Measurements from ENCODE around the gene PMEPA1.

Gene PMEPA1

GRCh38 chr20:57633945-57634491 is 75.8 kb downstream of the PMEPA1 start:
- Histone ChIP-seq H3K9me3 (ENCODE audit: control insufficient read depth, insufficient read depth, low read depth, low read length) (no peaks in the 10 kb centered on the region), H3K27ac (ENCODE audit: extremely low read depth, low read depth, low read length) (no peak overlapping the region), H3K4me3 (ENCODE audit: low read depth, low read length) (no peak overlapping the region), H3K36me3 (ENCODE audit: control insufficient read depth in 2 of 2, insufficient read depth in 1 of 2, low read length in 2 of 2) (no peaks in the 10 kb centered on the region), H3K4me1 (ENCODE audit: control insufficient read depth, insufficient read depth, low read length) (no peaks in the 10 kb centered on the region)
- no peak for TF ChIP-seq KLF1 (tag by site-specific recombination; IDR thresholded peaks at IDR 0.05)
- TF ChIP-seq ZNF223 (tag by site-specific recombination; IDR thresholded peaks at IDR 0.05): no peak
- no peak for TF ChIP-seq GLI4 (tag by site-specific recombination; IDR thresholded peaks at IDR 0.05)
- TF ChIP-seq ZNF341 (tag by site-specific recombination; IDR thresholded peaks at IDR 0.05; ENCODE audit: low read depth): no peak
- no peak for TF ChIP-seq PRDM2 (tag by site-specific recombination; IDR thresholded peaks at IDR 0.05; ENCODE audit: borderline replicate concordance)
- no peak for TF ChIP-seq ZNF391 (tag by site-specific recombination; IDR thresholded peaks at IDR 0.05; ENCODE audit: borderline replicate concordance, low read depth)
- TF ChIP-seq ZNF639 (tag by site-specific recombination; IDR thresholded peaks at IDR 0.05): no peak
- no peak for TF ChIP-seq ZNF423 (tag by site-specific recombination; IDR thresholded peaks at IDR 0.05)
- no peak for TF ChIP-seq HOXC10 (CRISPR knock-in tag; IDR thresholded peaks at IDR 0.05)
- no peak for TF ChIP-seq SALL2 (tag by site-specific recombination; IDR thresholded peaks at IDR 0.05; ENCODE audit: borderline replicate concordance)
- no peak for TF ChIP-seq ZNF416 (tag by site-specific recombination; IDR thresholded peaks at IDR 0.05)
- no peak for TF ChIP-seq ZNF302 (tag by site-specific recombination; IDR thresholded peaks at IDR 0.05; ENCODE audit: low read depth)
- TF ChIP-seq ZNF747 (tag by site-specific recombination; IDR thresholded peaks at IDR 0.05): no peak
- CTCF ChIA-PET: no interaction called here
- POLR2A ChIA-PET: no interaction called here

- POLR2A ChIA-PET: no interaction called here
- CTCF ChIA-PET: interaction anchor here (0.6 to 1.3 kb wide), 3 partner anchors 36 to 440 kb away, joined by 3 to 6 read pairs (median 3); no protein-coding TSS in a partner anchor
- Histone ChIP-seq H3K9me3 (ENCODE audit: control insufficient read depth, insufficient read depth, low read depth, low read length) (no peaks in the 10 kb centered on the region), H3K36me3 (ENCODE audit: control insufficient read depth in 2 of 2, insufficient read depth in 1 of 2, low read length in 2 of 2) (no peaks in the 10 kb centered on the region), H3K4me1 (ENCODE audit: control insufficient read depth, insufficient read depth, low read length) (no peaks in the 10 kb centered on the region), H3K4me3 (ENCODE audit: low read depth, low read length) (no peak overlapping the region), H3K27ac (ENCODE audit: extremely low read depth, low read depth, low read length) (no peak overlapping the region)
- TF ChIP-seq ZNF157 (tag by site-specific recombination; IDR thresholded peaks at IDR 0.05) (no peak), KLF17 (tag by site-specific recombination; IDR thresholded peaks at IDR 0.05) (no peak), ZNF362 (tag by site-specific recombination; IDR thresholded peaks at IDR 0.05) (no peak), BCL11A (tag by site-specific recombination; IDR thresholded peaks at IDR 0.05; ENCODE audit: low read depth) (no peak), ZNF843 (tag by site-specific recombination; IDR thresholded peaks at IDR 0.05) (no peak), ZBTB6 (tag by site-specific recombination; IDR thresholded peaks at IDR 0.05) (no peak), KLF16 (tag by site-specific recombination; IDR thresholded peaks at IDR 0.05) (no peak), ZNF747 (tag by site-specific recombination; IDR thresholded peaks at IDR 0.05) (no peak), ZNF707 (tag by site-specific recombination; IDR thresholded peaks at IDR 0.05) (no peak), KLF1 (tag by site-specific recombination; IDR thresholded peaks at IDR 0.05) (no peak), ZNF18 (tag by site-specific recombination; IDR thresholded peaks at IDR 0.05) (no peak), ZNF433 (tag by site-specific recombination; IDR thresholded peaks at IDR 0.05; ENCODE audit: low read depth) (no peak), ZNF701 (tag by site-specific recombination; IDR thresholded peaks at IDR 0.05) (no peak)
These were observed 77.5 kb downstream of the PMEPA1 start for GRCh38 chr20:57632286-57632685.
